Activated naive CD8-positive, alpha-beta T cell treated with anti-CD3 and anti-CD28 coated beads, Interleukin-2, amount 50 U/mL, for 24 hours (primary cell): ENCODE measurements around the gene RCOR1.

Experiments used
- ATAC-seq: fragments of 150-1000 bp; cut with Tn5 transposase; one replicate; pipeline ENCODE4 v1.10.0; 2021
- DNase-seq: peaks from one replicate; pipeline ENCODE4 v3.0.0; 2021
- H3K27ac Mint-ChIP-seq: one replicate; pipeline ENCODE4 v1.8.0; 2021; ENCODE audit warnings: mild to moderate bottlenecking, mixed read lengths
- H3K27me3 Mint-ChIP-seq: one replicate; pipeline ENCODE4 v1.8.0; 2021; ENCODE audit warnings: mixed read lengths
- H3K36me3 Mint-ChIP-seq: one replicate; pipeline ENCODE4 v1.8.0; 2021; ENCODE audit warnings: low read depth, mixed read lengths
- H3K4me1 Mint-ChIP-seq: one replicate; pipeline ENCODE4 v1.8.0; 2021; ENCODE audit warnings: mixed read lengths
- H3K4me3 Mint-ChIP-seq: one replicate; pipeline ENCODE4 v1.8.0; 2021; ENCODE audit warnings: mild to moderate bottlenecking, moderate library complexity, mixed read lengths
- H3K9me3 Mint-ChIP-seq: one replicate; pipeline ENCODE4 v1.8.0; 2021; ENCODE audit warnings: mixed read lengths

RCOR1 gene

DNA sequence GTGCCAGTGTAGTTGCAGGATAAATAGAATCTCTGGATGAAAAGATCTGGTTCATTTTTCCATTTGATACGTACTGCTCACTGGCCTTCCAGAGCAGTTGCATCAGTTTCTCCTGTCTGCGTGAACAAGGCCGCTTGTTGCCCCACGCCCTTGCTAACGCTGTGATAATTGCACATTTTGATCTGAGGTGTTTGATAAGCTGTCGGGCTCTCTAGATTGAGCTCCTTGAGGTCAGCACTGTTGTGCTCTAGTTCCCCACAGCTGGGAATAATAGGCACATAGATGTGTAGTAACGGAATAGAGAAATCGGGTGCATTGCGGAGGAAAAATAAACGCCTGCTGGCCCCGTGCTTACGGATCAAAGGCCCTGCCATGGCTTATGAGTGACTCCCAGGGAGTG is 142.0 kb downstream of the RCOR1 start:
- no peak for ATAC-seq
- H3K4me3 Mint-ChIP-seq: no peak overlapping the region
- H3K9me3 Mint-ChIP-seq: no peaks in the 10 kb centered on the region
- H3K27me3 Mint-ChIP-seq: no peaks in the 10 kb centered on the region
- DNase-seq: no peak
- H3K36me3 Mint-ChIP-seq: no peaks in the 10 kb centered on the region
- H3K27ac Mint-ChIP-seq: no peak overlapping the region
- no peaks in the 10 kb centered on the region for H3K4me1 Mint-ChIP-seq

DNA sequence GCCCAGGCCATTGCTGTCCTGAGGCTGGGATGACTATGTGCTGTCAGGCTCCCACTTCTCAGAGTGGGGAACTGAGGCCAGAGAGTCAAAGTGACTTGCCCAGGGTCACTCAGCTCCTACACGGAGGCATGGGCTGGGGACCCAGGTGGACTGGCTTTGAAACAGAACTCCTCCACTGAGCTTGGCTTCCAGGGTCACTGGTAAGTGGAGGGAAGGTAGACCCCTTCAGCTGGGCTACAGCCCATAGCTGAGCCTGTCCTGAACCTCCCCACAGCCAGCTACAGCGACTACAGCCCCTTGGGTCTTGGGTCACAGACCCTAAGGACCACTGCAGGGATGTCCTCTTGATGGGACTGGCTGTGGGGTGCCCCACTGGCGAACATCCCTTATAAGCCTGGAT is 144.5 kb downstream of the RCOR1 start:
- H3K36me3 Mint-ChIP-seq: no peaks in the 10 kb centered on the region
- H3K27me3 Mint-ChIP-seq: no peaks in the 10 kb centered on the region
- H3K27ac Mint-ChIP-seq: no peak overlapping the region
- DNase-seq (no peak), ATAC-seq (no peak)
- H3K9me3 Mint-ChIP-seq: no peaks in the 10 kb centered on the region
- no peaks in the 10 kb centered on the region for H3K4me1 Mint-ChIP-seq
- H3K4me3 Mint-ChIP-seq: no peak overlapping the region

DNA sequence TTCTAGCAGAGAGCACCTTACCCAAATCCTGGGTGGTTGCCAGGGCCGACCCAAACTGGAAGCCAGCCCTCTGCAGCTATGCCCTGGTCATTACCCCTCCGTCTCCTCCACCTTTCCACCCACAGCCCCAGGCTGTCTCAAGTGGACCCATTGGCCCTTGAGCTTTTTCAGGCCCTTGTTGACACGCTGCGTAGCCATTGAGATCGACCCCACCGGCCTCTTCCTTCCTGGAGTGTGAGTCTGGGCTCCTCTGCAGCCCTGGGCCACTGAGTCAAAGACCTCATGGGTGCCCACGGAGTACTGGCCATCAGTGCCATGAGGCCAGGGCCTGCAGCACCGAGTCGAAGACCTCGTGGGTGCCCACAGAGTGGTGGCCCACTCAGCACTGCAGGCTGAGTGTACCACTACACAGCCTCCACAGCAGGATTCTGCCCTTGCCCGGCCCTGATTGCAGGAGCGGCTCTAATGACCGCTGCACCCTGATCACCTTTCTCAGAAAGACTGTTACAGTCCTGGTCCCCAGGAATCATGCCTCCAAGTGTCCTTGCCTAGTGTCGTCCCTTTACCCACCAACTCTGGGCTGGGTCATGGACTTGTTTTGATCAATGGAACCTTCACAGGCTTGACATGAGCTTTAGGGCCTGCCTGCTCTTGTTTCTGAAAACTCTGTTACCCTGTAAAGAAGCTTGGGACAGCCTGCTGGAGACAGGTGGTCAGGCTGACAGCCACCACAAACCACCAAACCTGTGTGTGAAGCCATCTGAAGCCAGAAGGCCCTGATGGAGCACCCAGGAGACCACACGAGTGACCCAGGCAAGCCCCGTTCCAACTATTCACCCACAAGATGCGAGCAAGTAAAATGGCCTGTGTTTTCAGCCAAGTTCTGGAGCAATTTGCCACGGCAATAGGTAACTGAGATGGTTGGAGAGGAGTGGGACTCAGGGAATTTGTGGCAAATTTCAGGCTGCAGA is 145.2 kb downstream of the RCOR1 start:
- no peak for ATAC-seq

DNA sequence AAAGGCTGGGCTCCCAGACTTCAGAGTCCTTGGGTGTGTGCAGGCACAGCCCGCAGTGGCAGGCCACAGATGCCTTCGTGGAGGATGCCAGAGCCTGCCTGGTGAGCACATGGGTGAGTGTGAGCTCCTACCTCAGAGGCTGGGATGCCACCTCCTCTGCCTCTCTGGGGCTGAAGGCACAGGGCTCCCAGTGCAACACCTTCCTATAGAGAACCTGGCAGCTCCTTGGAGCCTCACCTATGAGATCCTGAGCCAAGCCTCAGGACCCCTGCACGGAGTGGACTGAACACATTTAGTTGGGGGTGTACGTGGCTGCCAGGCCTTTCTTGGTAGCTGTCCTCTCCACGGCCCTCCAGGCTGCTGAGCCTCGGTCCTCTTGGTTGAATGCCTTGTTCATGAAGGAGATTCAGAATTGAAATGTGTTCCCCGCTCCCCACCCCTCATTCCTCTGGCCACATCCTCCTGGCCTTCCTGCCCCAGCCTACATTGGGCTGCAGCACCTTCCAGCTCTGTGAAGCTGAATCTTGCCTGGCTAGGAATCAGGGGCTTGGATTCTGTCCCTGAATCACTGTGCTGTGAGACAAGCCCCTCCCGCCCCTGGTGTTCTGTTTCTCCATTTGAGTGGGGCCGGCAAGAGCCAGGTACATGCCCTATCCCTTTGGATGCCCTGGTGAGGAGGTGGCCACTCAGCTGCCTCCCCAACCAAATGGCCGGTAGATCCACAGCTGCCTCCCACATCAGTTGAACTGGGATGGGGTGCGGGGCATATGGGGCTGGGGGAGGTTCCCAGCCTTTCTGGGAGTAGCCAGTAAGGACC is 146.1 kb downstream of the RCOR1 start:
- ATAC-seq (no peak), DNase-seq (no peak)
- Mint-ChIP-seq H3K4me3 (no peak overlapping the region), H3K27ac (no peak overlapping the region), H3K36me3 (peaks cover 6% of the 10 kb centered on the region), H3K9me3 (peaks cover 4% of the 10 kb centered on the region), H3K27me3 (no peaks in the 10 kb centered on the region), H3K4me1 (no peaks in the 10 kb centered on the region)

More for the DNA sequence above, 145.2 kb downstream of the RCOR1 start:
- Mint-ChIP-seq H3K27me3 (no peaks in the 10 kb centered on the region), H3K36me3 (peaks cover under 1% of the 10 kb centered on the region), H3K9me3 (no peaks in the 10 kb centered on the region), H3K4me1 (no peaks in the 10 kb centered on the region), H3K27ac (no peak overlapping the region), H3K4me3 (no peak overlapping the region)
- no peak for DNase-seq

DNA sequence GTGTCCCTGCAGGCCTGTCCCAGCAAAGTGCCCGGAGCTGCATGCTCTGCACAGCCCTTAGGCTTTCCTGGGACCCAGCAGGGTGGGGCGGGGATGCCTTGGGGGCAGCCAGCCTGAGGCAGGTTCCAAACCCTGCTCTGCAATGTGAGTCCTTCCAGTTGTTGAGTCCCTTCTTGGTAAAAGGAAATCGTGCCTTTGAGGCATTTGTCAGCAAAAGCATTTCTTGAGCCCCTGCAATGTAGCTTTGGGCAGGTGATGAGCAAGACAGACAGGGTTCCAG is 146.7 kb downstream of the RCOR1 start:
- Mint-ChIP-seq H3K27ac (no peak overlapping the region), H3K9me3 (peaks cover 4% of the 10 kb centered on the region), H3K27me3 (no peaks in the 10 kb centered on the region), H3K4me3 (no peak overlapping the region), H3K4me1 (no peaks in the 10 kb centered on the region), H3K36me3 (peaks cover 6% of the 10 kb centered on the region)
- no peak for ATAC-seq
- no peak for DNase-seq

DNA sequence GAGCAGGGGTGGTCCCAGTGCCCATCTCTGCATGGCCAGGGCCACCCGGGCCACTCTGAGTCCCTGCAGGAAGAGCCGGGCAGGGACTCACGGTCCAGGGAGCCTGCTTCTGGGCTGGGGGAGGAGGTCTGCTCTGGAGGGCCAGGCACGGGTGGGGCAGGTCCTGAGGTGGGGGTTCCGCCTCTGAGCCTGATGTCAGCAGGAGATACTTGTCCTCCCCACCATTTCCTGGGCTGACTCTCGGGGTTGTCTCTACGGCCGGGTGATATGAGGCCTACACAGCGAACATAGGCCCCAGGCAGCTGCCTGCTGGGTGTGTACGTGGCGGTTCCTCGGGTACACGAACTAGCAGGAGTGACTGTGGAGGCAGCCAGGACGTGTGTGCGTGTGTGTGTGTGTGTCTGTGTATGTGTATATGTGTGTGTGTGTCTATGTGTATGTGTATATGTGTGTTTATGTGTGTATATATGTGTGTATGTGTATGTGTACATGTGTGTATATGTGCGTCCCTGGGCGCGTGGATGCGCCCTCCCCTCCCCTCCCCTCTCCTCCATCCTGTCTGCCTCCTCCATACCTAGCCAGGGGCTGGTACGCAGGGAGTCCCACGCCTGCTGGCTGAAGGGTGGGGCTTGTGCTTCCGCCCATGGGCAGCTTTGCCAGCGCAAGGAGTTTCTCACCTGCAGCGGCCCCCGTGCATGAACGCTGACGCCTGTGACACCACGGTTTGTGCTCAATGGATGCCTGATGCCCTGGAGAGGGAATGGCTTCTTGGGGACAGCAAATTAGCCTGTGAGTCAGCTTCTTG is 154.4 kb downstream of the RCOR1 start:
- no peak overlapping the region for H3K27ac Mint-ChIP-seq

DNA sequence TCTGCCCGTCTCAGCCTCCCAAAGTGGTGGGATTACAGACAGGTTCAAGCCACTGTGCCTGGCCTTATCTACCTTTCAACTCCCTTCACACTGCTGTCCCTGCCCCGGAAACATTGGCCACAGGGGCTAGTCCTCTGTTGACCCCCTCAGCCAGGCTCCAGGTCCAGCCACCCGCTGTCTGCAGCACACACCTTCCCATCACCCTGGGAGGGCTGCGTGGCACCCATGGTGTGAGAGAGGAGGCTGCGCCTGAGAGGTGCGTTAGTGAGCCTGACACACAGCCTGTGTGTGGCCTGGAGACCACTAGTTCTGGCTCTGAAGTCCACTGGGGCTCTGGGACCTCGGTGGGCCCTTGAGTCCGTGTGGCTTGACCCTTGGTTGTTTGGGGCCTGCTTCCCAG is 156.4 kb downstream of the RCOR1 start:
- H3K4me3 Mint-ChIP-seq: no peak overlapping the region
- H3K9me3 Mint-ChIP-seq: no peaks in the 10 kb centered on the region
- DNase-seq (no peak), ATAC-seq (no peak)
- H3K27ac Mint-ChIP-seq: no peak overlapping the region
- H3K36me3 Mint-ChIP-seq: no peaks in the 10 kb centered on the region
- H3K4me1 Mint-ChIP-seq: no peaks in the 10 kb centered on the region
- H3K27me3 Mint-ChIP-seq: no peaks in the 10 kb centered on the region

More for the DNA sequence above, 154.4 kb downstream of the RCOR1 start:
- DNase-seq (no peak), ATAC-seq (peak; percentile 10)
- no peaks in the 10 kb centered on the region for H3K4me1 Mint-ChIP-seq
- peaks cover 4% of the 10 kb centered on the region for H3K9me3 Mint-ChIP-seq
- no peaks in the 10 kb centered on the region for H3K27me3 Mint-ChIP-seq
- peaks cover 6% of the 10 kb centered on the region for H3K36me3 Mint-ChIP-seq
- H3K4me3 Mint-ChIP-seq: no peak overlapping the region

DNA sequence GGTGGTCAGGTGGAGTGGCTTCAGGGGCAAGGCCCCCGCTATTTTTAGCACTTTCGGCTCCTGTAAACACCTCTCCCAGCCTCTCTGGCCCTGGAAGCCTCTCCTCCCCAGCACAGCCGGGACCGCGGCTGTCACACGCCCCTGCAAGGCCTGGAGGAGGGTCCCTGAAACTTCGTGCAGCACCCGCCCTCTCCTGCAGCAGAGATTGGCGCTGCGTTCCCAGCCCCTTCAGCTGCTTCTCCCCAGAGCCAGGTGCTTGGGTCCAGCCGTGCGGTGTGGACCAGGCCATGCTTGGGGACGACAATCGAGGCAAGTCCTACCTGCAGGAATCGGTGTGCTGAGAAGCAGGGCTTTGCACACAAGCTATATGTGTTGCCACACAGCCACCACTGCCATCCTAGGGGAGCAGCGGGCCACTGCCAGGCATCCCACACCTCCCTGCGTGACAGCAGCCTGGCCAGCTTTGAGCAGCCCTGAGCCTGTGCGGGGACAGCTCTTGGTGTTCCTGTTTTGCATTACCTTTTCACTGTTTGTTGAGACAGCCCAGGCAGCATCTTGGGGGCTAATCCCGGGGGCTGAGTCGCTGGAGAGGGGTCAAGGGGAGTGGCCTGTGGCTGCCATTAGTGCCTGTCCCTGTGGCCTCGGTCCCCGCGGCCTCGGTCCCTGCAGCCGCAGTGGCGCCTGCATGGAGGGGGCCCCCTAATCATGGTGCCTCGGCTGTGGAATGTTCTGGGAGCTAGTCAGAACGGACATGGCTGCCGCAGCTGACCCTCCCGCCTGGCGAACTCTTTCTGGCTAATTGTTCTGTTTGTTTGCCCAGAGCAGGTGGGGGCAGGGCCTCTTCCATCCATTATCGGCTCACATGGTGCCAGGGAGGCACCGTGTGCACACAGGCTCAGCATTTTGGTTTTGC is 157.2 kb downstream of the RCOR1 start:
- Mint-ChIP-seq H3K27ac (no peak overlapping the region), H3K4me3 (no peak overlapping the region), H3K27me3 (no peaks in the 10 kb centered on the region), H3K9me3 (no peaks in the 10 kb centered on the region), H3K36me3 (no peaks in the 10 kb centered on the region), H3K4me1 (peaks cover 6% of the 10 kb centered on the region)
- no peak for DNase-seq
- no peak for ATAC-seq

DNA sequence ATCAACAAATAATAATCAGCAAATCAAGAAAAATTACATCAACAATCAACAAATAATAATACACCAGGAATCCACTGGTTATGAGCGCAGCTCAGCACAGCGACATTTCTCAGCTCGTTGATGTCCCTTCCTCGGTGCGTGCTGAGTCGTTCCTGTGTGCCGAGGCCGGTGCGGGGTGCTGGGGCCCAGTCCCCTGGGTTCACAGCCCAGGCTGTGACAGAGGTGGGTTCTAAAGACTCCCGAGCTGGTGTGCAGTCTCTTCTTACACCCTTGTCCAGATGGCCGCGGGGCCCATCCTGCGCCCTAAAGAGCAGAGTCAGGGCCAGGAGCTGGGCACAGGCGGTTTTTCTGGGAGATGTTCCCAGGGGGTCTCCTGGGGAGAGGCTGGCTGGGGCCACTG is 157.9 kb downstream of the RCOR1 start:
- Mint-ChIP-seq H3K9me3 (no peaks in the 10 kb centered on the region), H3K36me3 (no peaks in the 10 kb centered on the region), H3K4me1 (peaks cover 10% of the 10 kb centered on the region), H3K27me3 (no peaks in the 10 kb centered on the region), H3K27ac (no peak overlapping the region), H3K4me3 (no peak overlapping the region)
- DNase-seq (no peak), ATAC-seq (no peak)

DNA sequence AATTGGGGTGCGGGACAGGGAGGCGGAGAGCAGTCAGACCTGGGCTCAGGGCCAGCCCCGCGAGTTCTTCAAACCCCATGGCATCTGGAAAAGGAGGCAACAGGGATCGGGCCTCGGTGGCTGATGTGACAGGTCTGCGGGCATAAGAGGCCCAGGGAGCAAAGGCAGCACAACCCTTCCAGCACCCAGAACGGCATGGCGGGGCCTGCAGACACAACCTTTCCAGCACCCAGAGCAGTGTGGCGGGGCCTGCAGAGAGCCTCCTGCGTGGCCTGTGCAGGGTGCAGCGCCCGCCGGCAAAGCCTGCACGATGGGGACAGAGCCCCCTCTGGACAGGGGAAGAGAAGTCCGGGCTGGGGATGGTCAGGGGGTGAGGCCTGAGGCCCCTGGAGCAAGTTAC is 158.6 kb downstream of the RCOR1 start:
- DNase-seq: no peak
- Mint-ChIP-seq H3K4me3 (no peak overlapping the region), H3K27ac (no peak overlapping the region), H3K27me3 (no peaks in the 10 kb centered on the region), H3K4me1 (peaks cover 10% of the 10 kb centered on the region), H3K9me3 (no peaks in the 10 kb centered on the region), H3K36me3 (no peaks in the 10 kb centered on the region)
- ATAC-seq: no peak

DNA sequence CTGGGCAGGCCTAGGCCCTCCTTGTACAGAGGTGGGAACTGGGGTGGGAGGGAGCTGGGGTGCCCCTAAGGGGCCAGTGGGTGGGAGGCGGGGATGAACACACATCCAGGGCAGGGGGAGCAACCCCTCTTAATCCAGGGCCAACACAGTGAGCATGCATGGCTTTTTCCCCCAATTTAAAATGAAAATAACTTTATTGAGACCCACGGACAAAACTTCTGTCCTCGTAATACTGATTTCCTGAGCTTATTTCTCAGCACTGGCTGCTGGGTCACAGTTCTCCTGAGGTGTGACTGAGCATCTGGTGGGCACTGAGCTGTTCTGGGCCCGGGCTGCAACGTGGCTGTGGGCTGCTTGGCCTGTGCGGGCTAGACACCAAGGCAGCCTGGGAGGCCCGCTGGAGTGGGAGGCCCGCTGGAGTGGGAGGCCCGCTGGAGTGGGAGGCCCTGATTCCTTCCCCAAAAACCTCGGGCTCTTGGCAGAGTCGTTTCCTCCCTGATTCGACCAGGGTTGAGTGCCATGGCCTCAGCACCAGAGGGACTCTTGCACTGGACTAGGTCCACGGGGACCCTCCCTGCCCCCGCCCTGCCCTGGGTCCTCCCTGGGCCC is 159.9 kb downstream of the RCOR1 start:
- ATAC-seq: no peak
- Mint-ChIP-seq H3K9me3 (no peaks in the 10 kb centered on the region), H3K36me3 (no peaks in the 10 kb centered on the region), H3K4me1 (peaks cover 10% of the 10 kb centered on the region), H3K27ac (no peak overlapping the region), H3K27me3 (no peaks in the 10 kb centered on the region), H3K4me3 (no peak overlapping the region)
- no peak for DNase-seq

DNA sequence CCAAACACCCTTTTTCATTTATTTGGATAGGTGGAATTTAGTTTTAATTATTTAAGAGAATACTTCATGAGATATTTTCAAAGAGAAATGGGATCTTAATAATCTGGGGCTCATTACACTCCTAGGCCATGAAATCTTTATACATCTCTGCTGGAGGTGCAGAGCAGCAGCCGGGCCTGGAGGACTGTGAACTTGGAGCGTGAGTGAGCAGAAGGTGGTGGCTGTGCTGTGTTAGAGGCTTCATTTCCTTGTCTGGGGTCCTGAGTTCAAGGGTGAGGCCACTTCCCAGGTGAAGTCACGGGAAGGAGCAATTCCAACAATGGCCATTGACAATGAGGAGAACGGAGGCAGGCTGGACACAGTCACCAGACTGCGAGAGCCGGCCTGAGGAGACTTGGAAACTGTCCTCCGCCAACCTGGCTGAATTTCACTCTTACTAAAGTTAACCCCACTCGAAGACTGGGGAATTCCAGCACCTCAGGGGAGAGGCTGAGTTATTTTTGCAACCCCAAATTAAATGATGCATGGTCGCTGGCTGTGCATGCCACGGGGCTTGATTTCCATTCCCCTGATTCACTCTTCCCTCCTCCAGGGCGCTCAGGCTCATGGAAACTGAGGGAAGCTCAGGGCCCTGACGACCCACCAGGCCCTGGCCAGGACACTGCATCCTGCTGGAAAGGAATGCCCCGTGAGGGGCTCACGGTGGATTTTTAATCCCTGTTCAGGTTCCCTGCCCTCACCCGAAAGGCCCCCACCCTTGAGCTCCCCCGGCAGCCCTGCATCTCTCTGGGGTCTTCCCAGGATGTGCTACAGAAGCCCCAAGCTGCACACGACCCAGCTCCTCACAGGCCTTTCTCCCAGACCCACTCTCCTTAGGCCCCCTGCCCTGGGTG is 162.2 kb downstream of the RCOR1 start:
- H3K4me3 Mint-ChIP-seq: no peak overlapping the region

DNA sequence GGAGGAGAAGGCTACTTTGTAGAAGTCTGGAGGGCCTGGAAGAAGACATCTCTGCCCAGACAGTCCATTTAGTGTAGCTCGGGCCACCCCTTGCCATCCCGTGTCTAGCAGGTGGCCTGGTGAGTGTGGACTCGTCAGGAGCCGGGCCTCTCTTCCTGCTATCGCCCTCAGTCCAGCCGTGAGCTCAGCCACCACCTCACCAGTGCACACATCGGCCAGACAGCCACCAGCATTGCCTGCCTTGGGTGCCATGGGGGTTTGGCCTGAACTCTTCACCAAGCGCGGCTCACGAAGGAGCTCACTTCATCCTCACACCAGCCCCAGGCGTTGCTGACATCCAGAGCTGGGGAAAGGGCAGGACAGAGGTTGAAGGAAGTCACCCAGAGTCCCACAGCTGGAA is 165.2 kb downstream of the RCOR1 start:
- Mint-ChIP-seq H3K27me3 (no peaks in the 10 kb centered on the region), H3K4me3 (no peak overlapping the region), H3K36me3 (no peaks in the 10 kb centered on the region), H3K27ac (no peak overlapping the region), H3K9me3 (no peaks in the 10 kb centered on the region), H3K4me1 (peaks cover 10% of the 10 kb centered on the region)
- ATAC-seq (no peak), DNase-seq (no peak)

More for the DNA sequence above, 162.2 kb downstream of the RCOR1 start:
- H3K9me3 Mint-ChIP-seq: no peaks in the 10 kb centered on the region
- peak; percentile 37 for ATAC-seq
- no peaks in the 10 kb centered on the region for H3K27me3 Mint-ChIP-seq
- peaks cover 10% of the 10 kb centered on the region for H3K4me1 Mint-ChIP-seq
- peak overlapping the region; percentile 52 for H3K27ac Mint-ChIP-seq
- H3K36me3 Mint-ChIP-seq: no peaks in the 10 kb centered on the region
- DNase-seq: no peak
